ENCODE measurements around the gene TMEM222. TPM values are rescaled to one million over a fixed set of nuclear protein-coding genes. Genes with fewer than 3 reads are reported as not detected.

TMEM222 gene
- total RNA-seq, 2 experiments from 2014 or later = 22.0 to 25.4 TPM

DNA sequence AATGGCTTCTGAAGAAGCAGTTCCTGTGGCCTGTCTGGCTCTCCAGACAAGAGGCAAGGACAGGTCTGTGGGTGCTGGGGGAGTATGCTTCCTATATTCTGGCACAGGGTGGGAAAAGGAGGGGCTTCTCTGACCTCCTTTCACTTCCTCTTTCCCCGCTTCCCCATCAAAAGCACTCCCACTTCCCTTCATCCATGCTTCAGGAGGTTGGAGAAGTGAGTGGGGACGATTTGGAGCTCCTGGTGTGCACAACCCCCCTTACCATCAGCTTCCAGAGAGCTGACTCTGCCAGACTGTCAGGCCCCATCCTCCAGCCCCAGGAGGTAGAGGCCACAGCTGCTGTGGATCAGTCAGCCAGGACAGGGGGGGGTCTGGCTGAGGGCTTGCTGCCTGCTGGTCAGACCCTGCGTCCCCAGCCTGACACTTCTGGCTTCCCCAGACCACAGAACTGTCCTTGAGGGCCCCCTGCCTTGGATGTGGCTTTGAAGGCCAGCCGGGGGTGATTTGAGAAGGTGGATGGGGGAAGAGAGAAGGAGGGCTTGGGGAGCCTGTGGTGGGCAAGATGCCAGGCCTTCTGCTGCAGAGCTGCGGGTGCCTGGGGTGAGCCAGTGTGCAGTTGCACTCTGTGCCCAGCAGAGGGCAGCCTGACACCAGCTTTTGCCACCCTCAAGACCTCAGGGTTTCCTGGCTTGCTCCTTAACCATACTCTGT, 21.5 kb upstream of the TMEM222 start:
- intact Hi-C loops (cut with micrococcal nuclease) = loop anchor here (2.0 kb wide), 1 partner anchor 88 kb away; no protein-coding TSS in a partner anchor
- H3K27me3 Mint-ChIP-seq = no peaks in the 10 kb centered on the region

DNA sequence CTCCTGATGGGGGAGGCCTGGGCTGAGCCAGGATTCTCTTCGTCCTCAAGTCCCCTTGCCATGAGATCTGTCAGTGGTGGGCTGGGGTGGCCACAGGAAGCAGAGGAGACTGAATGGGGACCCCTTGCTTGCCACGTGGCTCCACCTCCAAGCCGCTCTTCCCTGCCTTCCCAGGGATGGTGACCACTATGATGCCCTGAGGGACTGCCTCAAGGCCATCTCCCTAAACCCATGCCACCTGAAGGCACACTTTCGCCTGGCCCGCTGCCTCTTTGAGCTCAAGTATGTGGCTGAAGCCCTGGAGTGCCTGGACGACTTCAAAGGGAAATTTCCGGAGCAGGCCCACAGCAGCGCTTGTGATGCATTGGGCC, 20.9 kb upstream of the TMEM222 start:
- H3K9me3 Mint-ChIP-seq = no peaks in the 10 kb centered on the region
- H3K36me3 Mint-ChIP-seq (ENCODE audit: low read depth) = no peaks in the 10 kb centered on the region
- TF ChIP-seq, protein P1, sequence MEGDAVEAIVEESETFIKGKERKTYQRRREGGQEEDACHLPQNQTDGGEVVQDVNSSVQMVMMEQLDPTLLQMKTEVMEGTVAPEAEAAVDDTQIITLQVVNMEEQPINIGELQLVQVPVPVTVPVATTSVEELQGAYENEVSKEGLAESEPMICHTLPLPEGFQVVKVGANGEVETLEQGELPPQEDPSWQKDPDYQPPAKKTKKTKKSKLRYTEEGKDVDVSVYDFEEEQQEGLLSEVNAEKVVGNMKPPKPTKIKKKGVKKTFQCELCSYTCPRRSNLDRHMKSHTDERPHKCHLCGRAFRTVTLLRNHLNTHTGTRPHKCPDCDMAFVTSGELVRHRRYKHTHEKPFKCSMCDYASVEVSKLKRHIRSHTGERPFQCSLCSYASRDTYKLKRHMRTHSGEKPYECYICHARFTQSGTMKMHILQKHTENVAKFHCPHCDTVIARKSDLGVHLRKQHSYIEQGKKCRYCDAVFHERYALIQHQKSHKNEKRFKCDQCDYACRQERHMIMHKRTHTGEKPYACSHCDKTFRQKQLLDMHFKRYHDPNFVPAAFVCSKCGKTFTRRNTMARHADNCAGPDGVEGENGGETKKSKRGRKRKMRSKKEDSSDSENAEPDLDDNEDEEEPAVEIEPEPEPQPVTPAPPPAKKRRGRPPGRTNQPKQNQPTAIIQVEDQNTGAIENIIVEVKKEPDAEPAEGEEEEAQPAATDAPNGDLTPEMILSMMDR (IDR thresholded peaks at IDR 0.05) = peak; percentile 73
- H3K4me3 Mint-ChIP-seq = no peak overlapping the region
- ChIA-PET CTCF (interaction anchor here (0.6 to 11.3 kb wide), 47 partner anchors 8 to 308 kb away, joined by 3 to 293 read pairs (median 4); partner anchors contain the start of genes AHDC1, CD164L2, GPR3 and MAP3K6), POLR2A (interaction anchor here (1.0 to 1.3 kb wide), 4 partner anchors 12 to 256 kb away, joined by 3 read pairs; partner anchors contain the start of gene GPR3)
- DNase-seq (no peak), ATAC-seq (no peak)
- no peaks in the 10 kb centered on the region for H3K27me3 Mint-ChIP-seq
- H3K27ac Mint-ChIP-seq = no peak overlapping the region
- H3K4me1 Mint-ChIP-seq (ENCODE audit: low read depth) = peaks cover 4% of the 10 kb centered on the region
- intact Hi-C loops (cut with micrococcal nuclease) = loop anchor here (2.0 kb wide), 1 partner anchor 88 kb away; no protein-coding TSS in a partner anchor

More for the DNA sequence above, 21.5 kb upstream of the TMEM222 start:
- ATAC-seq = peak; percentile 97
- H3K36me3 Mint-ChIP-seq (ENCODE audit: low read depth) = no peaks in the 10 kb centered on the region
- no peak overlapping the region for H3K27ac Mint-ChIP-seq
- peaks cover 4% of the 10 kb centered on the region for H3K4me1 Mint-ChIP-seq (ENCODE audit: low read depth)
- no peaks in the 10 kb centered on the region for H3K9me3 Mint-ChIP-seq
- ChIA-PET POLR2A (interaction anchor here (0.7 to 1.3 kb wide), 6 partner anchors 13 to 256 kb away, joined by 3 to 4 read pairs (median 3); partner anchors contain the start of gene GPR3), CTCF (interaction anchor here (0.6 to 11.3 kb wide), 55 partner anchors 9 to 362 kb away, joined by 3 to 293 read pairs (median 4); partner anchors contain the start of genes AHDC1, CD164L2, GPR3 and MAP3K6)
- H3K4me3 Mint-ChIP-seq = no peak overlapping the region
- TF ChIP-seq, protein P1 (IDR thresholded peaks at IDR 0.05) = peak; percentile 99
- peak; percentile 77 for DNase-seq

DNA sequence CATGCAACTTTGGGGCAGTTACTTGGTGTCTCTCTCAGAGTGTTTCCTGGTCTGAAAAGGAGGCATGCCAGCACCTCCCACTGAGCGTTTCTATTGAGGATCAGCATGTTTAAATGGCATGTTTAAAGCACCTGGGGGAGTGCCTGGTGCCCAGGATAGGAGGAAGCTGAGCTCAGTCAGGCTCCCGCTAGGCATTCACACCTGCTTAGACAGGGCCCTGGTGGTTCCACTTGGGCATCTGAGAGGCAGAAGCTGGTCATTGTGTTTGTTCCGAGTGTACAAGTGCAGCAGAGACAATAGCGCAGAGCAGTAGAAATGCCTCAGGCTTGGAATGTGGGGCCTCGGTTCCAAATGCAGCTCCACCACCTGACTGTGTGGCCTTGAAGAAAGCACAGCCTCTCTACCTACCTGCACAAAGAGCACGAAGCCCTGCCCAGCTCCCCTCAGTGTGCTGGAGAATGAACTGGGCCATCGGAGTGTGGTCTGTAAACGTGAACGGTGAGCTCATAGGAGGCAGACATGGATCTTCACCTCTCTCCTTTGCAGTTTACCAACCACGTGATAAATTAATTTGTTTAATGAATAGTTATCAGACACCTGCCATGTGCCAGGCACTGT, 20.3 kb upstream of the TMEM222 start:
- TF ChIP-seq, protein P1 (IDR thresholded peaks at IDR 0.05) = no peak
- ChIA-PET CTCF (interaction anchor here (1.0 to 11.3 kb wide), 29 partner anchors 8 to 308 kb away, joined by 3 to 293 read pairs (median 8); partner anchors contain the start of genes AHDC1, CD164L2, GPR3 and SLC9A1), POLR2A (interaction anchor here (0.6 to 1.3 kb wide), 4 partner anchors 15 to 93 kb away, joined by 3 read pairs; no protein-coding TSS in a partner anchor)
- H3K4me1 Mint-ChIP-seq (ENCODE audit: low read depth) = no peaks in the 10 kb centered on the region
- DNase-seq = no peak
- ATAC-seq = no peak
- intact Hi-C loops (cut with micrococcal nuclease) = loop anchor here (2.0 kb wide), 1 partner anchor 87 kb away; no protein-coding TSS in a partner anchor
- no peaks in the 10 kb centered on the region for H3K36me3 Mint-ChIP-seq (ENCODE audit: low read depth)
- no peak overlapping the region for H3K4me3 Mint-ChIP-seq
- no peaks in the 10 kb centered on the region for H3K9me3 Mint-ChIP-seq
- no peaks in the 10 kb centered on the region for H3K27me3 Mint-ChIP-seq
- H3K27ac Mint-ChIP-seq = no peak overlapping the region

DNA sequence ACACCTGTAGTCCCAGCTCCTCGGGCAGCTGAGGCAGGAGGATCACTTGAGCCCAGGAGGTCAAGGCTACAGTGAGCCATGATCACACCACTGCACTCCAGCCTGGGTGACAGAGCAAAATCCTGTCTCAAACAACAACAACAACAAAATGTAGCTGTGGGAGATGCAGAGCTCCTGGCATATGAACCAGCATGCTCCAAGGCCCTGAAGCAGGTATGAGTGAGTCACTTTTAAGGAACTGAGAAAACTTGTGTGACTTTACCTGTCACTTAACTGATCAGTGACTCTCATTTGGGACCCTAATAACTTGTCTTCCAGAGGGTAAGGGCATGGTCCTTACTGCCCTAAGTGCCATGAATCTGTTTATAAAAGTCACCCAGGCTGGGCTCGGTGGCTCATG, 19.4 kb upstream of the TMEM222 start:
- POLR2A ChIA-PET = interaction anchor here (0.9 to 1.3 kb wide), 2 partner anchors 14 to 38 kb away, joined by 3 read pairs; no protein-coding TSS in a partner anchor
- Mint-ChIP-seq H3K27me3 (no peaks in the 10 kb centered on the region), H3K4me3 (no peak overlapping the region), H3K27ac (no peak overlapping the region), H3K9me3 (no peaks in the 10 kb centered on the region), H3K36me3 (ENCODE audit: low read depth) (no peaks in the 10 kb centered on the region), H3K4me1 (ENCODE audit: low read depth) (no peaks in the 10 kb centered on the region)
- DNase-seq (no peak), ATAC-seq (no peak)
- TF ChIP-seq, protein P1 (IDR thresholded peaks at IDR 0.05) = no peak
- CTCF ChIA-PET = interaction anchor here (1.0 to 11.3 kb wide), 12 partner anchors 10 to 305 kb away, joined by 3 to 293 read pairs (median 22); partner anchors contain the start of genes CD164L2 and GPR3
- intact Hi-C loops (cut with micrococcal nuclease) = no loop called here

All from activated CD8-positive, alpha-beta T cell treated with anti-CD3 and anti-CD28 coated beads for 36 hours (primary cell).